HG03066 (cell line): ENCODE results near the gene MOSPD3.

Experiments used
- ATAC-seq: cut with Tn5 transposase; IDR thresholded peaks from one replicate; pipeline ENCODE4 v1.9.1; 2021; ENCODE audit warnings: low read depth; ENCODE audit not compliant: unreplicated experiment

The MOSPD3 gene

GRCh38 chr7:100590077-100590737 is 22.1 kb upstream of the MOSPD3 start:
- no peak for ATAC-seq

GRCh38 chr7:100591596-100591995 is 20.7 kb upstream of the MOSPD3 start:
- ATAC-seq: no peak

- ATAC-seq: no peak
Observed at GRCh38 chr7:100595188-100595587, 17.2 kb upstream of the MOSPD3 start.

- ATAC-seq: no peak
Observed at GRCh38 chr7:100598425-100598824, 13.9 kb upstream of the MOSPD3 start.

GRCh38 chr7:100599911-100600729 is 12.2 kb upstream of the MOSPD3 start:
- ATAC-seq: no peak

GRCh38 chr7:100600730-100601038 is 11.7 kb upstream of the MOSPD3 start:
- ATAC-seq: no peak

- ATAC-seq: no peak
Observed at GRCh38 chr7:100602889-100603725, 9.2 kb upstream of the MOSPD3 start.

GRCh38 chr7:100603726-100604027 is 8.7 kb upstream of the MOSPD3 start:
- no peak for ATAC-seq

- no peak for ATAC-seq
Observed at GRCh38 chr7:100604028-100604975, 8.0 kb upstream of the MOSPD3 start.

GRCh38 chr7:100604976-100605911 is 7.1 kb upstream of the MOSPD3 start:
- no peak for ATAC-seq

- ATAC-seq: no peak
Observed at GRCh38 chr7:100606313-100606712, 6.0 kb upstream of the MOSPD3 start.

- no peak for ATAC-seq
Observed at GRCh38 chr7:100607111-100607510, 5.2 kb upstream of the MOSPD3 start.

- no peak for ATAC-seq
Observed at GRCh38 chr7:100609958-100610357, 2.4 kb upstream of the MOSPD3 start.

GRCh38 chr7:100612730-100613390 is 520 bp downstream of the MOSPD3 start:
- no peak for ATAC-seq

GRCh38 chr7:100613412-100614175 is 1.3 kb downstream of the MOSPD3 start:
- ATAC-seq: no peak

- ATAC-seq: no peak
Observed at GRCh38 chr7:100614308-100614861, 2.0 kb downstream of the MOSPD3 start.

GRCh38 chr7:100620239-100620638 is 7.9 kb downstream of the MOSPD3 start:
- no peak for ATAC-seq

- ATAC-seq: no peak
Observed at GRCh38 chr7:100620804-100621203, 8.5 kb downstream of the MOSPD3 start.
